ENCODE results near the gene NAV3. TPM values are rescaled to one million over a fixed set of nuclear protein-coding genes. Genes with fewer than 3 reads are reported as not detected.

Gene NAV3
- total and polyA plus RNA-seq, 9 of the 15 experiments (the other 6 are each of a cell fraction or from before 2014, with no cell fraction given), result 0.04 TPM; not detected in 8

- H4K20me1 ChIP-seq (replicated peaks; ENCODE audit: control insufficient read depth, insufficient read depth, low read length), result no peaks in the 10 kb centered on the region
- H3K4me3 ChIP-seq, result no peak overlapping the region
- H3K9ac ChIP-seq (ENCODE audit: insufficient read depth in 1 of 2, low read depth in 2 of 2, low read length in 2 of 2), result no peak overlapping the region
- no peaks in the 10 kb centered on the region for H3K4me1 ChIP-seq (replicated peaks in 1 of 2; ENCODE audit: control insufficient read depth in 2 of 2, insufficient read depth in 2 of 2, low read length in 2 of 2)
- POLR2A ChIA-PET, result no interaction called here
- CTCF ChIA-PET (ENCODE audit: low intra/inter-chr PET ratio), result no interaction called here
- H3K27ac ChIP-seq (ENCODE audit: extremely low read depth, low read depth, low read length), result no peak overlapping the region
- no peaks in the 10 kb centered on the region for H3K79me2 ChIP-seq (ENCODE audit: control insufficient read depth, insufficient read depth, low read length)
- ATAC-seq (no peak), FAIRE-seq (no peak), DNase-seq (ENCODE audit: extremely low read depth in 1 of 4, low spot score in 3 of 4) (no peak)
- no peak overlapping the region for H2AFZ ChIP-seq (ENCODE audit: low read depth, low read length)
- H3K9me1 ChIP-seq (ENCODE audit: control insufficient read depth, insufficient read depth, low read length), result no peaks in the 10 kb centered on the region
- no peak for TF ChIP-seq ZNF785 (CRISPR knock-in tag; IDR thresholded peaks at IDR 0.05)
- TF ChIP-seq NCOA2 (IDR thresholded peaks at IDR 0.05; ENCODE audit: partially characterized antibody in 2 of 2), result no peak
- no peak for TF ChIP-seq KLF6 (CRISPR knock-in tag; IDR thresholded peaks at IDR 0.05; ENCODE audit: borderline replicate concordance)
- TF ChIP-seq SIX5 (IDR thresholded peaks at IDR 0.05; ENCODE audit: borderline replicate concordance in 1 of 2, insufficient read depth in 1 of 2, low read depth in 1 of 2, low read length in 2 of 2), result no peak
- TF ChIP-seq MBD1 (CRISPR knock-in tag; IDR thresholded peaks at IDR 0.05), result no peak
- no peak for TF ChIP-seq POLR2AphosphoS2 (IDR thresholded peaks at IDR 0.05; ENCODE audit: low read length)
- no peak for TF ChIP-seq L3MBTL2 (IDR thresholded peaks at IDR 0.05)
- TF ChIP-seq ZNF699 (CRISPR knock-in tag; IDR thresholded peaks at IDR 0.05; ENCODE audit: insufficient replicate concordance), result no peak
- no peak for TF ChIP-seq ZNF318 (IDR thresholded peaks at IDR 0.05; ENCODE audit: borderline replicate concordance in 1 of 2, low read depth in 1 of 2)
- H3K27me3 ChIP-seq (ENCODE audit: control insufficient read depth in 2 of 2, insufficient read depth in 2 of 2, low read length in 2 of 2), result no peaks in the 10 kb centered on the region
- H3K4me2 ChIP-seq (ENCODE audit: insufficient read depth, low read length), result no peak overlapping the region
- no peaks in the 10 kb centered on the region for H3K36me3 ChIP-seq (ENCODE audit: control insufficient read depth, insufficient read depth, low read length)
- in situ Hi-C loops (cut with MboI) (no loop called here), intact Hi-C loops (cut with micrococcal nuclease) (no loop called here)
- BruUV-seq (replicated peaks), result no TSS peak
- H3K9me3 ChIP-seq (replicated peaks; ENCODE audit: control insufficient read depth, insufficient read depth, low read depth, low read length), result no peaks in the 10 kb centered on the region
Observed at GRCh38 chr12:77938301-77938700, 107.6 kb downstream of the NAV3 start.
